Measurements from ENCODE around the gene TMEM220. TPM values are rescaled to one million over a fixed set of nuclear protein-coding genes. Genes with fewer than 3 reads are reported as not detected.
"Not testable (repeated sequence)": the region's sequence is repeated elsewhere in the genome, so short reads cannot be mapped to it uniquely, and the experiment has no call there.

The TMEM220 gene
- total and polyA plus RNA-seq, 7 donors: 3.4 to 8.9 (median 4.6) TPM

DNA sequence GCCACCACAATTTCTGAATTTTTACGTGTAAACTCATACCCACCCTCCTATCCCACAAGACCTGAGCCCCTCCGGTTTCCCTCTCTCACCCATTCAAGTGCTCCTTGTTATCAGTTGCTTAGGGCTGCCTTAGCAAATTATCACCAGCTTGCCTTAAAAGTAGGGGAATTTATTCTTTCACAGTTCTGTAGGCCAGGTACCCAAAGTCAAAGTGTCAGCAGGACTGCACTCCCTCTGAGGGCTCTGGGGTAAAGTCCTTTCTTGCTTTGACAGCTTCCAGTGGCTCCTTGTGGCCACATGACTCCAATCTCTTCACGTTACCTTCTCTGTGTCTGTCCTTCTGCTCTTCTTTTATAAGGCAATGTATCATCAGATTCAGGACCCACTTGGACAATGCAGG is 7.9 kb upstream of the TMEM220 start:
- WGBS, 3 donors: 86 to 95% (median 91%) methylated on average over 3 of the region's 3 CpGs
- no peak for DNase-seq
- H3K27ac ChIP-seq: no peak overlapping the region
- no peaks in the 10 kb centered on the region for H3K36me3 ChIP-seq (ENCODE audit: insufficient read depth in 1 of 2, low read depth in 1 of 2)
- no peaks in the 10 kb centered on the region for H3K4me1 ChIP-seq
- no peaks in the 10 kb centered on the region for H3K27me3 ChIP-seq (ENCODE audit: insufficient read depth in 3 of 3, low read length in 2 of 3)
- intact Hi-C loops (cut with DNase I): loop anchor here (1.0 to 2.0 kb wide), 2 partner anchors 107 to 108 kb away; no protein-coding TSS in a partner anchor
- no peaks in the 10 kb centered on the region for H3K9me3 ChIP-seq
- no peak for ATAC-seq
- H3K4me3 ChIP-seq: no peak overlapping the region
- TF ChIP-seq, protein P1, sequence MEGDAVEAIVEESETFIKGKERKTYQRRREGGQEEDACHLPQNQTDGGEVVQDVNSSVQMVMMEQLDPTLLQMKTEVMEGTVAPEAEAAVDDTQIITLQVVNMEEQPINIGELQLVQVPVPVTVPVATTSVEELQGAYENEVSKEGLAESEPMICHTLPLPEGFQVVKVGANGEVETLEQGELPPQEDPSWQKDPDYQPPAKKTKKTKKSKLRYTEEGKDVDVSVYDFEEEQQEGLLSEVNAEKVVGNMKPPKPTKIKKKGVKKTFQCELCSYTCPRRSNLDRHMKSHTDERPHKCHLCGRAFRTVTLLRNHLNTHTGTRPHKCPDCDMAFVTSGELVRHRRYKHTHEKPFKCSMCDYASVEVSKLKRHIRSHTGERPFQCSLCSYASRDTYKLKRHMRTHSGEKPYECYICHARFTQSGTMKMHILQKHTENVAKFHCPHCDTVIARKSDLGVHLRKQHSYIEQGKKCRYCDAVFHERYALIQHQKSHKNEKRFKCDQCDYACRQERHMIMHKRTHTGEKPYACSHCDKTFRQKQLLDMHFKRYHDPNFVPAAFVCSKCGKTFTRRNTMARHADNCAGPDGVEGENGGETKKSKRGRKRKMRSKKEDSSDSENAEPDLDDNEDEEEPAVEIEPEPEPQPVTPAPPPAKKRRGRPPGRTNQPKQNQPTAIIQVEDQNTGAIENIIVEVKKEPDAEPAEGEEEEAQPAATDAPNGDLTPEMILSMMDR (IDR thresholded peaks at IDR 0.05): no peak

DNA sequence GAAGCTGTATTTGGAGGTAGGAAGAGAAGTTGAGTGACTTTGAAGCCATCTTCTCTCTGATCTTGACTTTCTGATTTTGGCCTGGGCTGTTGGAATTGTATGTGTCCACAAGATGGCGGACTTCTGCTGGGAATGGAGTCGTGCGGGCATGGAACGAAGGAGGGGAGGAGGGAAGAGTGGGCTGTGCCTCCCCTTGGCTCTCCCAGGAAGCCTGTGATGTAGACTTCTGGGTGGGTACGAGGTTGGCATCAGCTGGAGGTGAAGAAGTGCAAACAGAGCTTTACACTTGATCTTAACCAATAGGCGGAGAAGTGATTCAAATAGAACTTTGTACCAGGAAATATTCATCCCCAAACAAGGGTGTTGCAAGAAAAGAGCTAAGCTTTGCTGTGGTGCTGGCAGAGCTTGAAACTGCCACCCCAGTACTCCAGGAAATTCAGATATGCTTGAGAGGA is 7.4 kb upstream of the TMEM220 start:
- WGBS, 3 donors: 15 to 16% (median 16%) methylated on average over 6 of the region's 6 CpGs
- Histone ChIP-seq H3K9me3 (no peaks in the 10 kb centered on the region), H3K27ac (no peak overlapping the region), H3K4me1 (no peaks in the 10 kb centered on the region), H3K4me3 (no peak overlapping the region), H3K36me3 (ENCODE audit: insufficient read depth in 1 of 2, low read depth in 1 of 2) (no peaks in the 10 kb centered on the region), H3K27me3 (ENCODE audit: insufficient read depth in 3 of 3, low read length in 2 of 3) (no peaks in the 10 kb centered on the region)
- ATAC-seq (peak; percentile 80 to 91 (median 88)), DNase-seq (peak; percentile 34 to 69)
- intact Hi-C loops (cut with DNase I): loop anchor here (1.0 to 2.0 kb wide), 2 partner anchors 108 kb away; no protein-coding TSS in a partner anchor
- TF ChIP-seq, protein P1 (IDR thresholded peaks at IDR 0.05): peak; percentile 72

DNA sequence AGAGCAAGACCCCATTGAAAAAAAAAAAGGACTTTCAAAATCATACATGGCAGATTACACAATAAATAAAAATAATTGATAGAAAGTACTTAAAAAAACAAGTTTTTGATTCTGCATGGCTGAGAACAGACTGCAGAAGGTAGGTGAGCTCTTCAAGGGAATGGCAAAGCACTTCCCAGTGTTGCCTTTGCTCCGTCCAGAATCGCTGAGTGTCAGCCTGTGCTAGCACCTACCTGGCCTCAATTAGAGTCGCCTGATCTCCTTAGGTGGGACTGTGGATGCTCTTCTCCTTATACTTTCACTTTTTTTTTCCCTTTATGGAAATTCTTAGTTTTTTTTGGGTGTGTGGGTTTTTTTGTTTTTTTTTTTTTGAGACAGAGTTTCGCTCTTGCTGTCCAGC is 6.0 kb upstream of the TMEM220 start:
- Histone ChIP-seq H3K4me3 (no peak overlapping the region), H3K4me1 (peaks cover 2% of the 10 kb centered on the region), H3K27me3 (ENCODE audit: insufficient read depth in 3 of 3, low read length in 2 of 3) (no peaks in the 10 kb centered on the region), H3K27ac (no peak overlapping the region), H3K9me3 (no peaks in the 10 kb centered on the region), H3K36me3 (ENCODE audit: insufficient read depth in 1 of 2, low read depth in 1 of 2) (no peaks in the 10 kb centered on the region)
- DNase-seq: no peak
- WGBS, 3 donors: 93 to 97% (median 94%) methylated on average over 4 of the region's 4 CpGs
- intact Hi-C loops (cut with DNase I): loop anchor here in 1 of 2 donors (2.0 kb wide), 1 partner anchor 109 kb away; no protein-coding TSS in a partner anchor
- TF ChIP-seq, protein P1 (IDR thresholded peaks at IDR 0.05): no peak
- no peak for ATAC-seq

DNA sequence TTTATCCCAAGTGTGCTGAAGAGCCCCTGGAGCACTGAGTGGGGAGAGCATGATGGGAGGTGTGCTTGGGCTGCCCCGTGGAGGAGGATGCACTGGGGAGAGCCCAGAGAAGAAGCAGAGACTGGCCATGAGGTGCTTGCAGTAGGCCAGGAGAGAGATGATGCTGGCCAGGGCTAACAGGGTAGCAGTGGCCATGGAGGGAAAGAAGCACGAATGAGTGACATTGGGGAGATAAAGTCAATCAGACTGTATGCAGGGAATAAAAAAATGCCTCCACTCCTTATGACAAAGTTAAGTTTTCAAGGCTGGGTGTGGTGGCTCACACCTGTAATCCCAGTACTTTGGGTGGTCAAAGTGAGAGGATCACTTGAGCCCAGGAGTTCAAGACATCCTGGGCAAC is 5.4 kb upstream of the TMEM220 start:
- DNase-seq (no peak), ATAC-seq (no peak)
- Histone ChIP-seq H3K36me3 (ENCODE audit: insufficient read depth in 1 of 2, low read depth in 1 of 2) (no peaks in the 10 kb centered on the region), H3K9me3 (no peaks in the 10 kb centered on the region), H3K27me3 (ENCODE audit: insufficient read depth in 3 of 3, low read length in 2 of 3) (no peaks in the 10 kb centered on the region), H3K4me3 (no peak overlapping the region), H3K27ac (no peak overlapping the region), H3K4me1 (peaks cover 3% of the 10 kb centered on the region)
- TF ChIP-seq, protein P1 (IDR thresholded peaks at IDR 0.05): no peak
- WGBS, 3 donors: 73 to 76% (median 75%) methylated on average over 2 of the region's 2 CpGs
- intact Hi-C loops (cut with DNase I): no loop called here

DNA sequence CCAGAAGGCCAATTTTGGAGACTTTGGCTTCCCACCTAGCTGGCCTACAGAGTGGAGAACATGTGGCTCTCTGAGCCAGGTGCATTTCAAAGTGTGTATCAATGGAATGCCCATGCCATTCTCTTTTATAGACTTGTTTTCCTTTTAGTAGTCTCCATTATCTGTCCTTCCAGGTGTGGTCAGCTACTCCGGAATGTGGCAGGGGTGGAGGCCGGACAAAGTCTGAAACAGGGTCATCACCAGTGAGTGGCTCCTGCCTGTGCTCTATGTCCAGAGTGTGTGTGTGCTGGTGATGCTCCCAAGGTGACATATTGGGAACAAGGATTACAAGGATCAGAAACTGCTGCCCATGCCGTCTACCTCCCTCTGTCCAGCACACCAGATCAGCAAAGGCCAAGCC is 3.8 kb upstream of the TMEM220 start:
- no peaks in the 10 kb centered on the region for H3K9me3 ChIP-seq
- H3K27me3 ChIP-seq (ENCODE audit: insufficient read depth in 3 of 3, low read length in 2 of 3): no peaks in the 10 kb centered on the region
- H3K36me3 ChIP-seq (ENCODE audit: insufficient read depth in 1 of 2, low read depth in 1 of 2): no peaks in the 10 kb centered on the region
- DNase-seq (no peak), ATAC-seq (no peak)
- TF ChIP-seq, protein P1 (IDR thresholded peaks at IDR 0.05): no peak
- intact Hi-C loops (cut with DNase I): no loop called here
- WGBS, 3 donors: 85 to 98% (median 87%) methylated on average over 3 of the region's 3 CpGs
- H3K27ac ChIP-seq: no peak overlapping the region
- no peak overlapping the region for H3K4me3 ChIP-seq
- H3K4me1 ChIP-seq: peaks cover 3% of the 10 kb centered on the region

DNA sequence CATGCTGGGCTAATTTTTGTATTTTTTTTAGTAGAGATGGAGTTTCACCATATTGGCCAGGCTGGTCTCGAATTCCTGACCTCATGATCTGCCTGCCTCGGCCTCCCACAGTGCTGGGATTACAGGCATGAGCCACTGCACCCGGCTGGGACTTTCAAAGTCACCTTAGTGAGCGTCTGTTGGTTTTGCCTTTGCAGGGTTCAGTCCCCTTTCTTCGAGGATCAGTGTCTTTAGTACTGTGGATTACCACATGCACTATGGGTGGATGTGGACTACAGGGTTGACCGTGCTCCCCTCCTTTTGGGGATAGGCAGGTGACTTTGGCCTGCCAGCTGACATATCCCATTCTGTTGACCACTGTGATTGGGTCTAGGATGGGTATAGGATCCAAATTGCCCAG is 2.3 kb upstream of the TMEM220 start:
- ATAC-seq; H3K4me1 ChIP-seq; DNase-seq; H3K27me3 ChIP-seq (ENCODE audit: insufficient read depth in 3 of 3, low read length in 2 of 3); H3K36me3 ChIP-seq (ENCODE audit: insufficient read depth in 1 of 2, low read depth in 1 of 2); H3K9me3 ChIP-seq; H3K27ac ChIP-seq; intact Hi-C loops (cut with DNase I); H3K4me3 ChIP-seq: not testable (repeated sequence)
- WGBS, 3 donors: 82 to 89% (median 85%) methylated on average over 6 of the region's 6 CpGs
